ENCODE measurements around the gene EIF2B4.
"Not testable (repeated sequence)": the region's sequence is repeated elsewhere in the genome, so short reads cannot be mapped to it uniquely, and the experiment has no call there.

EIF2B4 gene

GRCh38 chr2:27377618-27378095 lies 7.5 kb upstream of the EIF2B4 start:
- no peak for DNase-seq (ENCODE audit: low read depth in 2 of 2)

- DNase-seq (ENCODE audit: low read depth in 2 of 2): no peak
These were observed 6.9 kb upstream of the EIF2B4 start for GRCh38 chr2:27376866-27377617.

GRCh38 chr2:27376151-27376865 lies 6.2 kb upstream of the EIF2B4 start:
- DNase-seq (ENCODE audit: low read depth in 2 of 2): no peak

GRCh38 chr2:27375513-27376099 lies 5.5 kb upstream of the EIF2B4 start:
- DNase-seq (ENCODE audit: low read depth in 2 of 2): no peak

- no peak for DNase-seq (ENCODE audit: low read depth in 2 of 2)
These were observed 3.4 kb upstream of the EIF2B4 start for GRCh38 chr2:27373567-27373966.

GRCh38 chr2:27372937-27373336 lies 2.8 kb upstream of the EIF2B4 start:
- DNase-seq (ENCODE audit: low read depth in 2 of 2): no peak

- no peak for DNase-seq (ENCODE audit: low read depth in 2 of 2)
These were observed 880 bp upstream of the EIF2B4 start for GRCh38 chr2:27370816-27371620.

- DNase-seq (ENCODE audit: low read depth in 2 of 2): no peak
These were observed 590 bp downstream of the EIF2B4 start for GRCh38 chr2:27369471-27370025.

- no peak for DNase-seq (ENCODE audit: low read depth in 2 of 2)
These were observed 6.2 kb downstream of the EIF2B4 start for GRCh38 chr2:27363933-27364332.

- no peak for DNase-seq (ENCODE audit: low read depth in 2 of 2)
These were observed 7.3 kb downstream of the EIF2B4 start for GRCh38 chr2:27362678-27363420.

- peak; percentile 82 to 87 for DNase-seq (ENCODE audit: low read depth in 2 of 2)
These were observed 13.6 kb downstream of the EIF2B4 start, which contains the start of gene GTF3C2 for GRCh38 chr2:27356382-27357181. GTF3C2 (minus strand) TSS chr2:27356764; CDS start chr2:27343554, 13,210 bp downstream.

- peak in 1 of 2 donors; percentile 11 for DNase-seq (ENCODE audit: low read depth in 2 of 2)
These were observed 14.1 kb downstream of the EIF2B4 start for GRCh38 chr2:27356056-27356381.

GRCh38 chr2:27354597-27354927 lies 15.6 kb downstream of the EIF2B4 start:
- no peak for DNase-seq (ENCODE audit: low read depth in 2 of 2)

GRCh38 chr2:27353762-27354596 lies 16.2 kb downstream of the EIF2B4 start:
- DNase-seq (ENCODE audit: low read depth in 2 of 2): no peak

- DNase-seq (ENCODE audit: low read depth in 2 of 2): not testable (repeated sequence)
These were observed 16.8 kb downstream of the EIF2B4 start for GRCh38 chr2:27353386-27353761.

- DNase-seq (ENCODE audit: low read depth in 2 of 2): no peak
These were observed 18.1 kb downstream of the EIF2B4 start for GRCh38 chr2:27351802-27352598.

- DNase-seq (ENCODE audit: low read depth in 2 of 2): no peak
These were observed 19.9 kb downstream of the EIF2B4 start for GRCh38 chr2:27350106-27350693.

GRCh38 chr2:27347641-27348040 lies 22.5 kb downstream of the EIF2B4 start:
- no peak for DNase-seq (ENCODE audit: low read depth in 2 of 2)

Data from stimulated activated CD8-positive, alpha-beta memory T cell treated with anti-CD3 and anti-CD28 coated beads, Interleukin-7, amount 100 ng/mL, for 1 hour (primary cell).